GM12892 (cell line): ENCODE results near the gene GAB2.

ENCODE experiments used
- POLR2A ChIP-seq: IDR thresholded peaks from 2 replicates; pipeline ENCODE4 v1.6.1; 2011; ENCODE audit warnings: low read depth, low read length, control low read depth
- POLR2AphosphoS5 ChIP-seq: IDR thresholded peaks from 2 replicates; pipeline ENCODE4 v1.6.1; 2011; ENCODE audit warnings: low read depth, low read length, control low read depth
- TAF1 ChIP-seq: IDR thresholded peaks from 2 replicates; pipeline ENCODE4 v1.6.1; 2011; ENCODE audit warnings: low read depth, mild to moderate bottlenecking, control low read depth, low read length, borderline replicate concordance

DNA sequence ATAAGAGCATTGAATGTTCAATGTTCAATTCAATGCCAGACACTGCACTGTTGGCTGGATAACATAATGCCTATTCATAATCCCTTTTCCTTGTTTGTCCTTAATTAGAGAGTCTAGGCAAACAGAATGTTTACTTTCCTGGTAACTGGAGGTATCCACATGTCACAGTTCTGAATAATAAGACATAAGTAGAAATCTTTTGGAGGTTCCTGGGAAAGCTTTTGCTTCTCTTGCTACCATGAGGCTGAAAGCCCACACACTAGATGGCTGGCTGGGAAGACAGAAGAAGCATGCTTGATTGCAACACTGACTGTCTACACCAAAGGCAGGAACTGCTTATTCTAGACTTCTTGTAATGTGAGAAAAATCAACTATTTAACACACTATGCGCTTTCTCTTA is 79.5 kb downstream of the GAB2 start:
- TF ChIP-seq POLR2A: no peak
- no peak for TF ChIP-seq POLR2AphosphoS5
- TF ChIP-seq TAF1: no peak
